NCI-H146 treated with DMSO at 0.1 percent for 48 hours (cell line): ENCODE measurements around the gene IL17RE.
"Not testable (repeated sequence)": the region's sequence is repeated elsewhere in the genome, so short reads cannot be mapped to it uniquely, and the experiment has no call there.

Experiments
- DNase-seq: peaks from one replicate; lab custom pipeline; 2025; ENCODE audit not compliant: unreplicated experiment; lab: John Stamatoyannopoulos, UW

Gene IL17RE

DNA sequence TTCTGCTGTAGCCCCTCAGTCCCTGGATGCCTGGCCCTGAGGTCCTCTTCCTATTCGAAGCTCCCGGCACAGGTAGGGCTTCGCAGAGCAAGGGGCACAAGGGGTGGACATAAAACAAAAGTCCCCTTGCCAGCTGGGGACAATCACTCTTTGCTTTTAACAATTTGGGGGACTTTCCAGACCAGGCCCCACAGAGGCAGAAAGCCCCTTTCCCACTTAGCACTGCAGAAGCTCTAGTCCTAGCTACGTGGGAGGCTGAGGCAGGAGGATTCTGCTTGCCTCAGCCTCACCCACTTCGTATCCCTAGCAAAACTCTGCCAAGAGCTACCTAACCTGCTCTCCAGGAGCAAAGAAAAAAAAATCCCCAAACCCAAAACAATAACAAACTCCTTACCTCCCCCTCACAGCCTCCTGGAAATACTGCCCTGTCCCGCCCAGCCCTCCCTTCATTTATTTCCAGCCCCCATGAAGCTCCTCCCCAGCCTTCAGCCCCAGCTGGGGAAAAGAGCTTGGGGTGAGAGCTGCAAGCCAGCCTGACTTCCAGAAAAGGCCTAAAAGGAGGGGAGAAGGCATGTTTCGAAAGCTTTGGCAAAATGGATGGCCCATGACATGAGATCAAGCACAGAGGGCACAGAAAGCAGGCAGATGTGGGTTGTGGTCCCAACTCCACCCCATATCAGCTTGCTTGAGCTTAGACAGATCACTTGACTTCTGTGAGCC is 22.7 kb upstream of the IL17RE start, which contains the start of gene CIDEC:
CIDEC (minus strand) TSS at position 424 of the 720 bp plus-strand sequence. CDS start 1,767 bp downstream, outside the sequence.
- no peak for DNase-seq

DNA sequence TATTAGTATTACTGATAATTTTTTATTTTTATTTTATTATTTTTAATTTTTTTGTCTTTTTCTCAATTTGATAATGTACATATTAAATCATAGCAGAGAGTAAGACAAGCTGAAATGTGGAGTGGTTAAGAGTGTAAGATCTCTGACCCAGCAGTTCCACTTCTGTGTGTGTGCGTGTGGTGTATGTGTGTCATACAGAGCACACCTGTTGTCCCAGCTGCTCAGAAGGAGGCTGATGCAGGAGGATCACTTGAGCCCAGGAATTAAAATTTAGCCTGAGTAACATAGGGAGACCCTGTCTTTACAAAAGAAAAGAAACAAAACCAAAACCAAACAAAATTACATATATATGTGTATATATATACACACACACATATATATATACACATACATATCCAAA is 21.2 kb upstream of the IL17RE start:
- DNase-seq, result no peak

DNA sequence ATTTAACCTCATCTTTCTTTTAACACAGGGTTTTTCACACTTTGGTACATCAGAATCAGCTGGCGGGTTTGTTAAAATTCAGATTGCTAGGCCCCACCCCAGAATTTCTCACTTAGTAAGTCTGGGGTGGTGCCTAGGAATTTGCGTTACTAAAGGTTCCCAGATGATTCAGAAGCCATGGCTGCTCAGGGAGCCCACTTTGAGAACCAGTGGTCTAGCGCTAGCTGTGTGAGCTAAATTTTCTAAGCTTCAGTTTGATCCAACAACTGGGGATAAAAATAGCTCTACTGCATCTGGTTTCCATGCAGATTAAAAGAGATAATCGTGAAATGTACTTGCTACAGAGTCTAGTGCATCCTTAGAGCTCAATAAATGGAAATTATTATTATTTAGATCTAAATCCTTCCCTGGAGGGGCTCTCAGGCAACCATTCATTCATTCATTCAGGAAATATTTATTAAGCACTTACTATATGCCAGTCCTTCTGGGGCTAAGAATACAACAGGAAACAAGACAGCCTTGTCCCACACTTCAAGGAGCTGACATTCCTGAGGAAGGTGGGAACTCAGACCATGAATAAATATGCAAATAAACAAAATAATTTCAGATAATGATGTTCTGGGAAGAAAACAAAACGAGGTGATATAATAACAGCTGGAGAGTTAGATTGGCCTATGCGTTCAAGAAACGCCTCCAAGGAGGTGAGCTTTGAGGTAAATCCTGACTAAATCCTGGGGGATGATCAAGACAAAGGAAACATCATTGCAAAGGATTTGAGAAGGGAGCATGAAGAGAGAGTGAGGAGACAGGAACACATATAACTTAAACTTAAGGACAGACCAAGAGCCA is 18.7 kb upstream of the IL17RE start:
- no peak for DNase-seq

DNA sequence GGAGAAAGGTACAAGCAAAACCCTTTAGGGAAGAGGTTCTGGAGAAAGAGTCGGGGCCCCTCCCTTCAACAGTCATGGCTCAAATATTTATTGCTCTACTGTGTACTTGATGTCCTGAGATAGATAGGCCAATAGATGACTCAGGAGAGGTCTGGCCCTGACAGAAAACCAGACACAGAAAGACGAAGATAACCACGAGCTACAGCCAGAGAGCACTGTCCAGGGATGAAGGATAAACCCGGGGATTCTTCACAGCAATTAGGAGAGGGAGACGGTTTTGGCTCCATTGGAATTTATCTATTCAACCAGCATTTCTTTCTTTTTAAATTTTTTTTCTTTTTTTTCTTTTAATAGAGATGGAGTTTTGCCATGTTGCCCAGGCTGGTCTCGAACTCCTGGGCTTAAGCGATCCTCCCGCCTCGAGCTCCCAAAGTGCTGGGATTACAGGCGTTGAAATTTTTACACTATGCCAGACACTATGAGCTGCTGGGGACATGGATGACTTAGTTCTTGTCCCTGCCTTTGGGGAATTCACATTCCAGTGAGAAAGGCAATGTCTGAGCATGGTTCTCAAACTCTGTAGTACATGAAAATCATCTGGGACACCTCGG is 18.0 kb upstream of the IL17RE start:
- no peak for DNase-seq

DNA sequence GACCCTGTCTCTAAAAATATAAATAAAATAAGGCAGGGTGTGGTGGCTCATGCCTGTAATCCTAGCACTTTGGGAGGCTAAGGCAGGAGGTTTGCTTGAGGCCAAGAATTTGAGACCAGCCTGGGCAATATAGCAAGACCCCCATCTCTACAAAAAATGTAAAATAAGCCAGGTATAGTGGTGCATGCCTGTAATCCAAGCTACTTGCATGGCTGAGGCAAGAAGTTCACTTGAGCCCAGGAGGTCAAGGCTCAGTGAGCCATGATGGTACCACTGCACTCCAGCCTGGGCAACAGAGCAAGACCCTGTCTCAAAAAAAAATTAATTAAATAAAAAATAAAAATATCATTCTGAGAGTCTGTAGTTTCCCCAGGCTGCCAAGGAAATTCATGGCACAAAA is 16.3 kb upstream of the IL17RE start:
- DNase-seq, result no peak

DNA sequence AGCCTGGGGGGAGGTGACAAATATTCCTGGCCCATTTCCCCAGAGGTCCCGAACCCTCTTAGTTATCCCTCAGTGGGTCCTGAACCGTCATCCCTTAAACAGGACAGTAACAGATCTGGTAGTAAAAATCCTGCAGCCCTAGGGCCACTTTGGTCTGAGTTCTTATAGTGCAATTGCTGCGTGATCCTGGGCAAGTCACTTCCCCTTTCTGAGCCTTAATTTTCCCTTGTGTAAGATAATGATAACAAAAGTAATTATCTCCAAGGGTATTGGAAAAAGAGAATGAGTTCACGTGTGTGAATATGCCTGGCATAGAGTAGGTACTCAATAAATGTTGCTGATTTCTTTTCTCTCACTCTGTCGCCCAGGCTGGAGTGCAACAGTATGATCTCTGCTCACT is 15.2 kb upstream of the IL17RE start:
- DNase-seq, result no peak

DNA sequence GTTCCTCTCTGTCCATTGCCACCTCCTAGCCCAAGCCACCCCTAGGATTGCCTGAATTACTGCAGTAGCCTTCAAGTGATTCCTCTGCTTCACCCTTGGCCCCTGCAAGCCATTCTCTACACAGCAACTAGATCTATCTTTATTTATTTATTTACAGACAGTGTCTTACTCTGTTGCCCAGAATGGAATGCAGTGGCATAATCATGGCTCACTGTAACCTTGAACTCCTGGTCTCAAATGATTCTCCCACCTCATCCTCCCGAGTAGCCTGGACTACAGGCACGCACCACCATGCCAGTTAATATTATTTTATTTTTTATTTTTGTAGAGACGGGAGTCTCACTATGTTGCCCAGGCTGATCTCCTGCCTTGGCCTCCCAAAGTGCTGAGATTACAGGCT is 14.1 kb upstream of the IL17RE start:
- DNase-seq, result no peak

GRCh38 chr3:9889405-9889804 is 13.2 kb upstream of the IL17RE start:
- no peak for DNase-seq

DNA sequence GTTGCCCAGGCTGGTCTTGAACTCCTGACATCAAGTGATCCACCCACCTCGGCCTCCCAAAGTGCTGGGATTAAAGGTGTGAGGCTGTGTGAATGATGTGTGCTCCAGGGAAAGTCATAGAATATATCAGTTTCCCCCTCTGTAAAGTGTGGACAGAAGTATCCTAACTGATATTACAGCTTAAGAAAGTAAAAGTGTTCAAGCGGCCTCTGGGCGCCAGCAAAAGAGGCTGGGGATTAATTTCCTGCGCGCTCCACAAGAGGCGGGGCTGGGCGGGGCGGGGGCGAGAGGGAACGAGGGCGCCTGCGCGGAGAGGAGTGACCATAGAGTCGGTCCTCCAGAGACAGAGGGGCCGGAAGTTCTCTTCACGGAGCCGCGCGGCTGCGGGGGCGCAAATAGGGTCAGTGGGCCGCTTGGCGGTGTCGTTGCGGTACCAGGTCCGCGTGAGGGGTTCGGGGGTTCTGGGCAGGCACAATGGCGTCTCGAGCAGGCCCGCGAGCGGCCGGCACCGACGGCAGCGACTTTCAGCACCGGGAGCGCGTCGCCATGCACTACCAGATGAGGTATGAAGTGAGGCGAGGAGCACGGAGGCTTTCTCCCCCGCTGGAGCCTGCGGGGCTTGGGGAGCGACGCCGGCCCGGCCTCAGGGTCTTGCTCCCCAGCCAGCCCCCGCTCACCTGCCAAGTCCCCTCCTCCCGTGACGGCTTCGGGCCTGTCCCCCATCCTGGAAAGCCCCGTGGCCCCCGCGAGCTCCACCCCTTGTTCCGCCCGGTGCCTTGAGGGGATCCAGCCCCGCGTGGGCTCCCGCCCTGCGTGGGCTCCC is 12.2 kb upstream of the IL17RE start, which contains the start of gene JAGN1:
JAGN1 (plus strand) TSS at position 362 of the 823 bp plus-strand sequence; CDS start at position 475, 113 bp downstream.
- peak; percentile 28 for DNase-seq

GRCh38 chr3:9891072-9891622 is 11.5 kb upstream of the IL17RE start:
- DNase-seq, result no peak

DNA sequence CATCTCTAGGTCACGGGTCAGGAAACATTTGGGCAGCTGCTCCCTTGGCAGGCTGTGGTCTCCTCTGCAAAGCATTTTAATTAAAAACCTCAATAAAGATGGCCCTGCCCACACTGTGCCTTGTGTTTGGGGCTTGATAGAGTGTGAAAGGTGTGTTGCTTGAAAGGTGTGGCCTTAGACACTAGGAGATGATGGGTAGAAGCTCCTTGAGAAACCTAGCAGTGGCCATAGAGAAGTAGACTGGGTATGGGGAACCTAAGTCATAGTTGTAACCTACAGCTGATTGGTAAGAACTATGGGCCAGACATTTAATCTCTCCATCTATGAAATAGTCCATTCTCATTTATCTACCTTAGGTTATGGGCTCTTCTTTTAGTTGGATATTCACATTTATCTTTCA is 8.9 kb upstream of the IL17RE start:
- no peak for DNase-seq

- DNase-seq, result not testable (repeated sequence)
Measured at GRCh38 chr3:9895715-9896114, 6.9 kb upstream of the IL17RE start.

- DNase-seq, result not testable (repeated sequence)
Measured at GRCh38 chr3:9896755-9897407, 5.8 kb upstream of the IL17RE start.

DNA sequence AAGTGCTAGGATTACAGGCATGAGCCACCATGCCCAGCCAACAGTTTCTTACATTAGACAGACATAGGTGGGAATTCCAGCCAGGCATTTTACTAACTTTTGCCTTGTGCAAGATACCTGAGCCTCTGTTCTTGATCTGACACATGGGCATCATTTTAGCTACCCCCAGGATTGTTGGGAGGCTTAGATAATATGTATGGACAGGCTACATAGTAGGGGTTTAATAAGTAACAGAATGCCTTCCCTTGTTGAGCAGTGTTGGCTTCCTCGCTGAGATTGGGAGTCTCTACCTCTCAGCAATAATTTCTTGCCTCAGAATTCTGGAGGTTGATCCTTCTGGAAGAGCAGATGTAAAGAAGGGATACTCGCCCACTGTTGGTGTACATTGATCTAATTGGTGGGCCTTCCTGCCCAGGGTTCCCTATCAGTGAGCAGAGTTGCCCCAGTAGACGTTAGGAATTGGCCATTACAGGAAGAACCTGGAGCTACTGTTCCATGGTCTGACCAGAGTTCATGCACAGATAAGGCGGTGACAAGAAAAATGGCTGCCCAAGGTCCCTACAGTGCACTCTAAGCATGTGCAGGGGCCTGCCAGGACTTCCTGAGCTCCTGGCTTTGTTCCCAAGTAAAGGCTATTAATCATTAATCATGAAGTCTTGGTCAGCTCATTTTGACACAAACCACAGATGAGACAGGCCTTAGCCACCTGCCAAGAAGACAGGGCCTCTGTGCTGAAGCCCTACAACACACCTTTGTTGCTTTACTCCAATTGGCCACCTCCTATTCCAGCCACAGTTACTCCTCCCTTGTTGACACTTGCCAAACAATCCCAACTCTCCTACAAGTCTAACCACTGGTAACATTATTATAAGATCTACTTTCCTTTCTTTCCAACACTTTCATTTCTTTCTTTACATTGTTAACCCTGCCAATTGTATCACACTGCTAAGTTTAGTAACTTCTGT is 5.0 kb upstream of the IL17RE start:
- no peak for DNase-seq

- no peak for DNase-seq
Measured at GRCh38 chr3:9898467-9899241, 4.0 kb upstream of the IL17RE start.

DNA sequence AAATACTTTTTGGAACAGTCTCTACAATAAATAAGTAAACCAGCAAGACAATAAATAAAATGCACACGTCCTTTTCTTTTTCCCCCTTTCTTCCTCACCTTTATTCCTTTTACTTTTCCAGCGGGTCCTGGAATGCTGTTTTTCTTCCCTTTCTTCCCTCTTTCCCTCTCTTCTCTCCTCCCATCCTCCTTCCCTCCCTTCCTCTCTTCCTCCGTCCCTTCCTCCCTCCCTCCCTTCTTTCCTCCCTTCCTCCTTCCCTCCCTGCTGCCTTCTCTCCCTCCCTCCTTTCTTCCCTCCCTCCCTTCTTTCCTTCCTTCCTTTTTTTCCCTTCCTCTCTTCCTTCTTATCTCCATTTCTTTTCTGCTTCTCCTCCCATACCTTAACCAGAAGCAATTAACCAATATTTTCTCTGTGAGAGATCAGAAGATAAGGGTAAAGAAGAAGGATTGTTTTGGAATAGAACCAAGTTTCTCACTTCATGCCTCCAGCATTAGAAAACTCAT is 3.3 kb upstream of the IL17RE start:
- DNase-seq, result no peak

DNA sequence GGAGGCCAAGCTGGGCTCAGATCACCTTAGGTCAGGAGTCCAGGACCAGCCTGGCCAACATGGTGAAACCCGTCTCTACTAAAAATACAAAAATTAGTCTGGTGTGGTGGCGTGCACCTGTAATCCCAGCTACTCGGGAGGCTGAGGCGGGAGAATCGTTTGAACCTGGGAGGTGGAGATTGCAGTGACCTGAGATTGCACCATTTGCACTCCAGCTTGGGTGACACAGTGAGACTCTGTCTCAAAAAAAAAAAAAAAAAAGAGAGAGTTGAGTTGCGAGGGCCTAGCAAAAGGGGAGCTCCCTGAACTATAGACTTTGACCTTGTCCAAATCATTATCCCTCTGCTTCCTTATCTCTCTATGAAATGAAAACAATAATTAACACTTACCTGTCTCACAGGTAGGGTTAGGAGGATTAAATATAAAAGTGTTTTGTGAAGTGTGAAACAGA is 1.7 kb upstream of the IL17RE start:
- not testable (repeated sequence) for DNase-seq

DNA sequence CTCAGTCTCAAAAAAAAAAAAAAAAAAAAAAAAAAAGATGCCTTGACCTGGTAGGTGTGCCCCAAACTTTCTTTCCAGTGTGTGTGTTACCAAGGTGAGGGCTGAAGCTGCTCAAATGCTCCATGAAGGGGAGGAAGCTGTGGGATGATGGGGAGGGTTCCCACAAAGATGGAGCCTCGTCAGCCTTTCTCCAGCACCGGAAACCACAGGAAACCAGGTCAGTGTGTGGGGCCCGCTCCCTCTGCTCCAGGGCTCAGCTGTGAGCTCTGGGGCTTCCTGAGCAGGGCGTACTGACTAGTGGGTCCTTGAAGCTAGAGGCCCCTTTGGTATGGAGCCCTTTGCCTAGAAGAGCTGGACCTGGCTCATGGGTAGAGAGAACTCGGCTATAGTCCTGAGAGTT is 681 bp upstream of the IL17RE start:
- DNase-seq, result no peak
